Sigmoid colon (tissue), 4 donors: Measurements from ENCODE around the gene CFAP210.

ENCODE experiments used
- CTCF ChIP-seq, 4 experiments: fragments of 450-650 bp in 3 of 4; fragments of 200-600 bp in 1 of 4; IDR thresholded peaks; one replicate each; pipeline ENCODE4 v1.5.1; 2016 to 2019; ENCODE audit warnings: antibody characterized with exemption in 4 of 4, mild to moderate bottlenecking in 3 of 4, moderate library complexity in 2 of 4
- EP300 ChIP-seq, 4 donors: sonication (generic); formaldehyde crosslinking; IDR thresholded peaks; one replicate each; pipeline ENCODE4 v1.6.1; 2017; ENCODE audit warnings: antibody characterized with exemption in 4 of 4
- POLR2A ChIP-seq, 2 donors: fragments of 450-650 bp; IDR thresholded peaks; one replicate each; pipeline ENCODE4 v1.6.1; 2016; ENCODE audit warnings: antibody characterized with exemption in 2 of 2, mild to moderate bottlenecking in 2 of 2, moderate library complexity in 2 of 2
- POLR2AphosphoS5 ChIP-seq, 4 donors: sonication (generic); formaldehyde crosslinking; IDR thresholded peaks; one replicate each; pipeline ENCODE4 v1.6.1; 2017; ENCODE audit warnings: antibody characterized with exemption in 4 of 4

- no peak for TF ChIP-seq POLR2A (IDR thresholded peaks at IDR 0.05)
- no peak for TF ChIP-seq EP300 (IDR thresholded peaks at IDR 0.05)
- no peak for TF ChIP-seq POLR2AphosphoS5 (IDR thresholded peaks at IDR 0.05)
- no peak for TF ChIP-seq CTCF (IDR thresholded peaks at IDR 0.05)
Measured at GRCh38 chr2:169729274-169729605, 35.0 kb upstream of the CFAP210 start.
